Measurements from ENCODE around the gene TCERG1.
A peak's percentile ranks its signal among the peaks of the same experiment; 100 is the strongest.

TCERG1 gene

GRCh38 chr5:146446861-146447733 is at the start of gene TCERG1:
Gene TCERG1 (plus strand): TSS chr5:146447333. CDS start chr5:146447350, 17 bp downstream.
- DNase-seq (ENCODE audit: low spot score): peak; percentile 90

GRCh38 chr5:146398826-146399225 is 48.3 kb upstream of the TCERG1 start:
- DNase-seq (ENCODE audit: low spot score): no peak

GRCh38 chr5:146399481-146399880 is 47.7 kb upstream of the TCERG1 start:
- no peak for DNase-seq (ENCODE audit: low spot score)

- DNase-seq (ENCODE audit: low spot score): no peak
Measured at GRCh38 chr5:146400201-146400600, 46.9 kb upstream of the TCERG1 start.

DNA sequence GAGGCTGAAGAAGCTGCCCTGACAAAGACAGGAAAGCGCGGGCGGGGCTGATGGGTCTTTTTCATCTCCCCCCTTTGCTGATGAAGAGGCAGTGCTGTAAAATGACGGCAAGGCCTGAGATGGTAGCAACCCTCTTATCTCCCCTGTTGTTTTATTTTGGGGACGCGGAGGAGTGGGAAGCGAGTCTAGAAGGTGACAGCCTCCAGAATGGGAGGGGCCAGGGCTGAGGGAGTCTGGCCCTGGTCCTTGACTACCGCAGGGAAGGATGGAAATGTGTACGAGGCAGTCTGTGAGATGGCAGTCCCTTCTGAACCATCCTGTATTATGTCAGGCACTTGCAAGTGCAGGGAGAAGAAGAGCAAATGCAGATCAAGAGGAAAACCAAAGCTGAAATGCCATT is 46.1 kb upstream of the TCERG1 start:
- no peak for DNase-seq (ENCODE audit: low spot score)

DNA sequence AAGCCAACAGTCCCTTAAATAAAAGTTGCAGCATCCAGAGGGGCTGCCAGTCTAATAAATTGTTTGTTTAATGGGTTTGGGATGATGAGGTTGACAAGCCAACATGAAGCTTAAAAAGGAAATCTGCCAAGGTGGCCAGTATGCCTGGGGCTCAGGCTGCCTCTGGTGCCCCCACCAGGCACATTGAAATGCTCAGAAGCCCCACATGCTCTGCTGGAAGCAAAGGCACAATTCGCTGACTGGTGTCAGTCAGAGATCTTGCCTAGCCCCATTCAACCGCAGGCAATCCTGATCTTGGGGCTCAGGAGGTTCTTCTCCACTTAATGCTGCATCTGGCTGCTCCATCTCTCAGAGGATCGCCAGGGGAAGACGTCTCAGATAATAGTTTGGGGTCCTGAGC is 44.2 kb upstream of the TCERG1 start:
- no peak for DNase-seq (ENCODE audit: low spot score)

- DNase-seq (ENCODE audit: low spot score): no peak
Measured at GRCh38 chr5:146409054-146409671, 38.0 kb upstream of the TCERG1 start.

GRCh38 chr5:146410272-146410671 is 36.9 kb upstream of the TCERG1 start:
- DNase-seq (ENCODE audit: low spot score): no peak

- no peak for DNase-seq (ENCODE audit: low spot score)
Measured at GRCh38 chr5:146419696-146420095, 27.4 kb upstream of the TCERG1 start.

DNA sequence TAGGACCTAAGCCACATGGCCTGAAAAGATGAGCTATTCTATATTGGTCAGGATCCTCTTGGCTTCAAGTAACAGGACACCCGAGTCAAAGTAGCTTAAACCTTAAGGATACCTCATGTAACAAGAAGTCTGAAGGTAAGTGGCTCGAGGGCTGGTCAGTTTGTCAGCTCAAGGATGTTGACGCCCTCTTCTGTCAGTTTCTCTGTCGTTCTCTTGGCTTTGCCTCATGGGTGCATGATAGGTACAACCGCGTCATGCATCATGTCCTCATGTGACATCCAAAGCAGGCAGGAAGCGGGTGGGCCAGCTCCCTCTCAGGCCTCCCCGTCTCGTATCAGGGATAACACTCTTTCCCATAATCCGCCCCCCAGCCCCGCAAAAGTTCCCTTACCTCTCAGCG is 22.1 kb upstream of the TCERG1 start:
- no peak for DNase-seq (ENCODE audit: low spot score)

DNA sequence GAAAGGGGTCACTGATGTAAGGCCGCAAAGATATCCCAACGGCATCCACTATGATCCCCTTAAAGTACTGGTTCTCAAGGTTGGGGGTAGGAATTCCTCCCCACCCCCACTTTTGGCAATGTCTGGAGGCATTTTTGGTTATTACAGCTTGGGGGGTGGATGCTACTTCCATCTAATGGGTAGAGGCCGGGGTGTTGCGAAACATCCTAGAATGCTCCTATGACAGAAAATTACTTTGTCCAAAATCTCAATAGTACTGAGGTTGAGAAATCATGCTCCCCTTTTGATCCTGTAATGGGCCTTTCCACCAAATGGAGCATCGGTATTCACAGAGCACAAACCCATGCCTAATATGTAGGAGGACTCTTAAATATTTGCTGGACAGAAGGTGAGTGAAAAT is 20.8 kb upstream of the TCERG1 start:
- DNase-seq (ENCODE audit: low spot score): no peak

DNA sequence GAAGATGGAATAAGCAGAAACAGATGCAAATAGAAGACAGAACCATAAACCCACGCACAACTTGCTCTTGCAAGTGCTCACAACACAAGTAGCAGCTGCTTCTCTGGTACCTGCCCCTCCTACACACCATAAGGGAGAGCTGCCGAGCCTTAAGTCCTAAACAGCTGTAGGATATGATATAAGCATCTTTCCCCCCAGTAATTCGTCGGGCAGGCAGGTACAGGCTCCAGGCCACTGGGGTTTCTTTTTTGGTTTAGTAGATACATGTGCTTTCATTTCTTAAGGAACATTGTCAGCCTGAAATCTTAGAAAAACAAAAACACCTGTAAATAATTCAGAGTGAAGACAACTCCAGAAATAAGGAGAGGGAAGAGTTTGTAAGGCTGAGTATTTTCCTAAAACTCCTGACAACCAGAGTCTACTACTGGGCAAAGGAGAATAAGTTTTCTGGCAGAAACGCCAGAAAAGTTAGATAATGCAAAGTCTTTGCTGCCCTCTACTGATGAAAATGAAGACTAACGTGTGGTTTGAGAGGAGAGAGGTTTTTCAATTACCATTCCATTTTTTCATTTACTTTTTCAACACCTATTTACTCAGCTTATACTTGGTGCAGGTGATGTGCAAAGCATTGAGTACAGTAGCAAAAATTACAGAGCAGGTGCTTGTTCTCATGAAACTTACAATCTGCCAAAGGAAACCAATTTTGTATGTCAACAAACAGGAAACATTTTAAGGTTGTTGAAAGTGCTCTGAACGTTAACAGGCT is 20.1 kb upstream of the TCERG1 start:
- peak; percentile 19 for DNase-seq (ENCODE audit: low spot score)

GRCh38 chr5:146427619-146427997 is 19.5 kb upstream of the TCERG1 start:
- no peak for DNase-seq (ENCODE audit: low spot score)

DNA sequence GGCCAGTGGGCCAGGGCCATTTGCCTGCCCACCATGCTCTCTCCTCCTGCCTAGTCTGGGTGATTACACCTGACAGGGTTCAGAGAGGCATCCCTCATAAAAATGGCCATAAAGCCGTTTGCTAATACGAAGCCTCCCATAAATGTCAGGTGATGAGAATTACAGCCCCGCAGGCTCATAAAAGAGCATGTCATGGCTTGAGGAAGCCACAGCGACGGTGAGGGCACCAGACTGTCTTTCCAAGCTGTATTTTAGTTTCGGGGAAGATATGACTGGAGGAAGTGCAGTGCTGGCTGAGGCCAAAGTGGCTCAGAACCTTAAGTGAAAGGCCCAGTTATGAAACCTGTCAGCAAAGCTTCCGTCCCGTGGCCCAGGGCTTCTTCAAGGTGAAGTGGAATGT is 18.5 kb upstream of the TCERG1 start:
- DNase-seq (ENCODE audit: low spot score): no peak

- no peak for DNase-seq (ENCODE audit: low spot score)
Measured at GRCh38 chr5:146440353-146440752, 6.8 kb upstream of the TCERG1 start.

DNA sequence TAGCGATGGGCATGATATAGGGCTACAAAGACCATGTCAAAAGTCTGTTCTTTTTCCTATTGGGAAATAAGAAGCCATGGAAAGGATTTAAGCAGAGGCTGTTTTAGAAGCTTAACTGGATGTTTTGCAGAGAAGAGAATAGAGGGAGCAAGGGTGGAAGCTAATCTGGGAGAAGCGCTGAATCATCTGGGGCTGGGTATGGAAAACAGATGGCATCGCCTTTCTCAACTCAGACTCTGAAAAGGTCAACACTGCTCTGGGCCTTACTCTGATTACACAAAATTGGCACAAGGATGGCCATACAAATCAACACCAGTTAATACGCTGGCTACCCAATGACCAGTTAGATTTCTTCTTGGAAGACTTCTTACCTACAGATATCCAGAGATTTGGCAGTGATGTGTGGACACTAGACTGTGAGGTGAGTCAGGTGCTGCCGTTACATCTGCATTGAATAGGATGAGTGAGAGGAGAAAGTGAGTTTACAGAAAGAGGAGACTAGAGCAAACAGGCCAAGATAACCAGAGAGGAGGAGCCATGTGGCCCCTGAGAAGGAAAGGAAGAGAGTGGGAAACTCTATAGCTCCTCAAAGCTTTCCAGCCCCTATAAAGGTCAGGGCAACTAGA is 6.2 kb upstream of the TCERG1 start:
- no peak for DNase-seq (ENCODE audit: low spot score)

GRCh38 chr5:146441896-146442295 is 5.2 kb upstream of the TCERG1 start:
- DNase-seq (ENCODE audit: low spot score): no peak

- DNase-seq (ENCODE audit: low spot score): no peak
Measured at GRCh38 chr5:146447734-146448380, 724 bp downstream of the TCERG1 start.

DNA sequence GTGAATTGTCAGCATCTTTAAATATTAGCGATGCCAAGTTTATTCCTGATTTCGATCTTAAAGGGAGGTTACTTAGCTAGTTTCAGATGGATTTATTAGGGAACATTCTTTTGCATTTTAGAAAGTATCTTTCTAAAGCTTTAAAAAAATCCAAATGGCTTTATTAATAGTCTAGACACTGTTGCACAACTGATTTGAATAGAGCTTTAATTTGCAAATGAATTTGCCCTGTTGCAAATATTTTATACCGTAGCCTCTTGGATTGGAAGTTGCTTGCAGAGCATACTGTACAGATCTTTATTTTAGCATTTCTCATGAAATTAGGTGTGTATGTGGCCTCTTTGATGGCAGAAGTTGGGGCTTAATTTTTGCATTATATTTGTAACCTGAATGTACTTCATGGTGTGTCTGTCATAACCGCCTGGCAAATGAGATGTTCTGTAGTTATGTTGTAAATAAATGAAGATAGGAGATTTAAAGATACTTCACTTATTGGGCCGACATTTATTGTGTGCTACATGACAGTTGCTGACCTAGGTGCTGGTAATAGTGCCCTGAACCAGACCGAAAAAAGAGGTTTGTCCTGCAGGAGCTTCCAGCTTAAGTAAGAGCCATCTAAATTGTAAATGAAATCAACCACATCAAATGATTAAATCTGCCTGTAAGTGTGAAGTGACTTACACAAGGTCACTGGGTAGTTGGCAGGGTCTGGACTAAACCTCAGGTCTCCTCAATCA is 1.8 kb downstream of the TCERG1 start:
- DNase-seq (ENCODE audit: low spot score): no peak

GRCh38 chr5:146450002-146450401 is 2.9 kb downstream of the TCERG1 start:
- DNase-seq (ENCODE audit: low spot score): no peak

DNA sequence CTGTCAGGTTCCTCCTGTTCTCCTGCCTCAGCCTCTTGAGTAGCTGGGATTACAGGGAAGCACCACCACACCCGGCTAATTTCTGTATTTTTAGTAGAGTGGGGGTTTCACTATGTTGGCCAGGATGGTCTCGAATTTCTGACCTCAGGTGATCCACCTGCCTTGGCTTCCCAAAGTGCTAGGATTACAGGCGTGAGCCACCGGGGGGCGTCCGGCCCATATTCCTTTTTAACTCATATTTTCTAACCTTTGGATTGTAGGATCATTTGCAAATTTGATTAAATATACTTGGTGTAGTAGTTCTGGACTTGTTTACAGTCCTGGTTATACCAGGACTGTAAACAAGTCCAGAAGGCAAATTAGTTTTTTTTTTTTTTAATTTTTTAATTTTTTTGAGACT is 4.3 kb downstream of the TCERG1 start:
- no peak for DNase-seq (ENCODE audit: low spot score)

Measured in hepatic stellate cell (primary cell).